Pancreas (tissue), 10 donors: Measurements from ENCODE around the gene LRRC53. TPM values are rescaled to one million over a fixed set of nuclear protein-coding genes. Genes with fewer than 3 reads are reported as not detected.

Source experiments
- ATAC-seq, 4 donors: fragments of 200-7000 bp; cut with Tn5 transposase; one replicate each; pipeline versions ENCODE4 v1.8.0 to v1.9.1; 2020; ENCODE audit warnings: mild to moderate bottlenecking in 4 of 4, moderate library complexity in 4 of 4
- DNase-seq, 6 donors: peaks; one replicate each; pipeline ENCODE4 v3.0.0-alpha.2; 2020
- FAIRE-seq: peaks from 2 replicates; lab custom pipeline; 2012; peaks lifted over from hg19 to GRCh38; lab: Jason Lieb, UNC
- H3K27ac ChIP-seq, 4 donors: fragments of 200-600 bp; sonication (generic); 1 replicate in 3 of 4; 2 replicates in 1 of 4; pipeline versions ENCODE4 v1.5.0 to v1.8.0; 2020
- H3K27me3 ChIP-seq, 4 donors: fragments of 200-600 bp; one replicate each; pipeline ENCODE4 v1.8.0; 2021
- H3K36me3 ChIP-seq, 3 donors: fragments of 200-600 bp; sonication (generic) in 1 of 3; one replicate each; pipeline versions ENCODE4 v1.5.0 to v1.8.0; 2020 to 2021
- H3K4me1 ChIP-seq, 3 donors: fragments of 200-600 bp; one replicate each; pipeline ENCODE4 v1.8.0; 2021
- H3K4me3 ChIP-seq, 4 donors: fragments of 200-600 bp; sonication (generic) in 2 of 4; one replicate each; pipeline versions ENCODE4 v1.5.0 to v1.8.0; 2020 to 2021
- H3K9me3 ChIP-seq, 4 donors: fragments of 200-600 bp; one replicate each; pipeline ENCODE4 v1.8.0; 2021
- WGBS, 2 donors: extraction: QIAGEN DNeasy Blood & Tissue Kit; methylation state at CpG; one replicate each; pipeline ENCODE4 v1.1.7; 2013; 5-methylcytosine and 5-hydroxymethylcytosine counted together
- intact Hi-C, 3 donors: fragments of 100-400 bp; cut with DNase I; formaldehyde crosslinking; loops; one replicate each; pipeline versions ENCODE4 v1.11.1 to v1.14.2; 2022
- polyA plus RNA-seq, 2 donors: library from polyadenylated mRNA; stranded (reverse); fragments of 200-250 nt; gene quantifications; one replicate each; pipeline ENCODE4 v1.2.3, GENCODE V29; 2013
- total RNA-seq, 6 donors: library from RNA; stranded (reverse); fragmentation: NEBNext Ultra II Directional in 4 of 6; extraction: Animal tissue kit (Norgen Biotek cat#: 25700) in 4 of 6; gene quantifications; one replicate each; pipeline versions ENCODE4 v1.2.1 to v1.2.4, GENCODE V29; 2021 to 2023
- TF ChIP-seq, protein P1 (sequence below), 4 donors: fragments of 200-600 bp; sonication (generic) in 3 of 4; IDR thresholded peaks; one replicate each; pipeline versions ENCODE4 v1.5.0 to v1.8.0; 2021; ENCODE audit warnings: antibody characterized with exemption in 4 of 4
- donor health status: healthy with polysubstance abuse.
- donor health status: DM: no; HTN: no; CAD: no; lungs with moderate emphysema.
- donor health status: DM: no; HTN: no; CAD: no.
- donor health status: control.
- donor health status: control.
- donor health status: Bipolar disorder and iron deficiency.
- donor health status: DM: yes; HTN: yes; CAD: no.
- donor health status: DM: no; HTN: no; CAD: no.
- donor health status: DM: no; HTN: no; CAD: no.
- donor health status: DM: yes; HTN: yes; CAD: no.

LRRC53 gene
- total and polyA plus RNA-seq, 8 donors, result 0.06 TPM; not detected in 7

DNA sequence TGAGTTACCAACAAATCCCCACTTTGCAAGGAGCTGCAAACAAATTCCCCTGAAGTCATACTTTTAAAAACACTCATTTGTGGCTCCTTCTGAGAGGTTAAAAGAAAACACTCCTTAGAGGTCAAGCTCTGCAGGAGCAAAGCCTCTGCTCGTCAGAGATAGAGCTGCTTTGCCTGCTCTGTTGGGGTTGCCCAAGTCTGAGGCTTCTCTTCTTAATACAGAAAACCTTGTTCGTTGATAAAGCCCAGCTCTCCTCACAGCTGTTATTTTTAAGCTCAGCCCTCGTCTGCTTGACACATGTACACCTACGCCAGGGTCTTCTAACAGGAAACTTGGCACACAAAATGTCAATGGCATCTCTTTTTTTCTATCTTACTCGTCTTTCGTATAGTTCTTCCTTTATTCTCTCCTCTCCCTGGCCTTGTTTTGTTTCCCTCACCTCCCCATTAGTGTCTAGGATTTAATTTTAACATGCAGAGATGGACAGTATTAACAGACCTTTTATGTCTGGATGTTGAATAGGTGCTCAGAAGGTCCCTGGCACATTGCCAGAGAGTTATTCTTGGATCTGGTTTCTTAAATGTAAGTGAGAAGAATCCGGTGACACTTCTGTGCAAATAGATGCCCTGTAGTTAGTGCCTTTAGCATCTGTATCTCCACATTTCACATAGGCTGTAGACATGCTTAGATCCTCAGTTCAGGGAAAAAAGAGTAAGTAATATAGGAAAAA, 86.0 kb downstream of the LRRC53 start:
- TF ChIP-seq, protein P1, sequence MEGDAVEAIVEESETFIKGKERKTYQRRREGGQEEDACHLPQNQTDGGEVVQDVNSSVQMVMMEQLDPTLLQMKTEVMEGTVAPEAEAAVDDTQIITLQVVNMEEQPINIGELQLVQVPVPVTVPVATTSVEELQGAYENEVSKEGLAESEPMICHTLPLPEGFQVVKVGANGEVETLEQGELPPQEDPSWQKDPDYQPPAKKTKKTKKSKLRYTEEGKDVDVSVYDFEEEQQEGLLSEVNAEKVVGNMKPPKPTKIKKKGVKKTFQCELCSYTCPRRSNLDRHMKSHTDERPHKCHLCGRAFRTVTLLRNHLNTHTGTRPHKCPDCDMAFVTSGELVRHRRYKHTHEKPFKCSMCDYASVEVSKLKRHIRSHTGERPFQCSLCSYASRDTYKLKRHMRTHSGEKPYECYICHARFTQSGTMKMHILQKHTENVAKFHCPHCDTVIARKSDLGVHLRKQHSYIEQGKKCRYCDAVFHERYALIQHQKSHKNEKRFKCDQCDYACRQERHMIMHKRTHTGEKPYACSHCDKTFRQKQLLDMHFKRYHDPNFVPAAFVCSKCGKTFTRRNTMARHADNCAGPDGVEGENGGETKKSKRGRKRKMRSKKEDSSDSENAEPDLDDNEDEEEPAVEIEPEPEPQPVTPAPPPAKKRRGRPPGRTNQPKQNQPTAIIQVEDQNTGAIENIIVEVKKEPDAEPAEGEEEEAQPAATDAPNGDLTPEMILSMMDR (IDR thresholded peaks at IDR 0.05), result no peak
- DNase-seq (no peak), FAIRE-seq (no peak), ATAC-seq (no peak)
- no peaks in the 10 kb centered on the region for H3K4me1 ChIP-seq
- H3K9me3 ChIP-seq, result no peaks in the 10 kb centered on the region
- H3K36me3 ChIP-seq, result no peaks in the 10 kb centered on the region
- WGBS, 2 donors, result 40 to 49% methylated on average over 7 of the region's 7 CpGs
- intact Hi-C loops, result no loop called here
- no peak overlapping the region for H3K4me3 ChIP-seq
- H3K27me3 ChIP-seq, result no peaks in the 10 kb centered on the region
- no peak overlapping the region for H3K27ac ChIP-seq

DNA sequence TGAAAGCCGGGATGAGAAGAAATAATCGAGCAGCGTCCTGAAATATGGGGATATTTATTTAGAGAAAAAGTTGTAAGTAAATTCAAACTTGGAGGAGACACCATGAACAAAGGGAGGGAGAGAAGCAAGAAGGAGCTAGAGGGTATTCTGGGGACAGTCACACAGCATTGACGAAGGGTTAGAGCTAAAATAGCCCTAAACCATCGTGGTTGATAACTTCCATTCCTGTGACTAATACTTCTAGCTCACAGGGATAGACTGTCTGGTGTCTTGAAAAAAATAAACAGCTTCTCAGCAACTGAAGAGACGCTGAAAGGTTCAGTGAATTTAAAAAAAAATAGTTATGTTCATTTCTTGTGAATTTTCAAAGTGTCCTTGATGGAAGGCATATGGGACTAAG, 86.7 kb downstream of the LRRC53 start:
- Histone ChIP-seq H3K4me3 (no peak overlapping the region), H3K27me3 (no peaks in the 10 kb centered on the region), H3K36me3 (no peaks in the 10 kb centered on the region), H3K9me3 (no peaks in the 10 kb centered on the region), H3K27ac (no peak overlapping the region), H3K4me1 (no peaks in the 10 kb centered on the region)
- intact Hi-C loops, result no loop called here
- no peak for ATAC-seq
- 64 to 74% methylated on average over 6 of the region's 6 CpGs for WGBS, 2 donors
- TF ChIP-seq, protein P1 (IDR thresholded peaks at IDR 0.05), result no peak
- DNase-seq, result no peak
- FAIRE-seq, result no peak

DNA sequence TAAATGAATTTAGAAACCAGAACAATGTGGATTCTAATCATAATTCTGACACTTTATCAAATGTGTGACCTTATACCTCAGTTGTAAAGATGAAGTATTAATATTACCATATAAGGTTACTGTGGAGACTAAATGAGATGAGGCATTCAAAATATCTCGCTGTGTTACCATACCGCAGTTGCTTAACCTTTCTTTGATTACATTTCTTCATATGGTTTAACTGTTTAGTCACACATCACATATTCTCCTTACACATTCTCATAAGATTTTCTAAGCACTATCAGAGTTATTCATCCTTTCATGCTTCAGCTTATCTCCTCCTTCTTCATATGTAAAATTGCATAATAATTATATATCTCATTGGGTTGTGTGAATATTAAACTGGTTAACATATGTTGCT, 88.9 kb downstream of the LRRC53 start:
- H3K36me3 ChIP-seq, result no peaks in the 10 kb centered on the region
- TF ChIP-seq, protein P1 (IDR thresholded peaks at IDR 0.05), result no peak

DNA sequence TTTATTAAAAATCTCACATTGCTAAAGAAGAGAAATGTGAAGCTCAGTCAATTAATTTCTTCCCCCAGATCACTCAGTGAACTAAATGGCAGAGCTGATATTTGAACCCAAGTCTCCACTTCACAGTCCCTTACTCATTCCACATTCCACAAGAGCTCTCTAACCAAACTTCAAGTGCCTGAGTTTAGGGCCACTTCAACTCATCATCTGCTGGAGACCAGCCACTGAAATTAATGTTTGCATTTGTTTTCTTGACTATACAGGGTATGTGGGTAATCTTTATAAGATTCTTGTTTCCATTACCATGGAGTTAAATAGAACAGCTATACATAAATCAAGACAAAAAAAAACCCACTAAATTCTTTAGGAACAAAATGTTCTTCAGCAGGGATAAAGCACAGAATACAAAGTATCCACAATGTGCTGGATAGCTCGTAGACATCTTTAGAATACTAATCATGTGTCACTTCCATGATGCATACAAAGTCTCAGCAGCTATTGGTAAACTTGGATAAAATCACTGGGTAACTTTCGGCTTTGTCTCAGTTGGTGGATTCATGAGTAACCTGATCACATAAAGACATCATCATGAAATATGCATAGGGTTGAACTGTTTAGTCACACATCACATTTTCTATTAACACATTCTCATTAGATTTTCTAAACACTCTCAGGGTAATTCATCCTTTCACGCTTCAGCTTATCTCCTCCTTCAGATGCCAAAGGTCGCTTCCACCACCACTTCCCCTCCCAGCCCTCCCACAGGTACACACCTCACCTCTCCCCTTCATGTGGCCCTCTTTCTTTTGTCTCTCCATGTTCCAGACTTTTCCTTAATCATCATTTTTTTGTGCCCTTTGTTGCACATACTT, 89.8 kb downstream of the LRRC53 start:
- Histone ChIP-seq H3K4me1 (no peaks in the 10 kb centered on the region), H3K27me3 (no peaks in the 10 kb centered on the region), H3K27ac (no peak overlapping the region), H3K4me3 (no peak overlapping the region), H3K9me3 (no peaks in the 10 kb centered on the region), H3K36me3 (no peaks in the 10 kb centered on the region)
- DNase-seq (no peak), FAIRE-seq (no peak), ATAC-seq (no peak)
- intact Hi-C loops, result no loop called here
- TF ChIP-seq, protein P1 (IDR thresholded peaks at IDR 0.05), result no peak
- 39 to 49% methylated on average over 4 of the region's 4 CpGs for WGBS, 2 donors

More for the DNA sequence above, 88.9 kb downstream of the LRRC53 start:
- no peak overlapping the region for H3K27ac ChIP-seq
- DNase-seq (no peak), ATAC-seq (no peak), FAIRE-seq (no peak)
- 74 to 82% methylated on average over 2 of the region's 2 CpGs for WGBS, 2 donors
- no peak overlapping the region for H3K4me3 ChIP-seq
- H3K27me3 ChIP-seq, result no peaks in the 10 kb centered on the region
- H3K4me1 ChIP-seq, result no peaks in the 10 kb centered on the region
- H3K9me3 ChIP-seq, result no peaks in the 10 kb centered on the region
- intact Hi-C loops, result no loop called here
